Calu3 (cell line): ENCODE results near the gene HS6ST3. TPM values are rescaled to one million over a fixed set of nuclear protein-coding genes. Genes with fewer than 3 reads are reported as not detected.

Experiments used
- BruUV-seq: library from RNA; stranded (reverse); fragments of 400-500 nt; replicated peaks from 2 replicates; lab custom pipeline; 2021; lab: Mats Ljungman, UMichigan
- CTCF ChIA-PET: fragments of 300-600 bp; sonication (Branson Sonifier 250); formaldehyde crosslinking; loops from one replicate; lab custom pipeline; 2022; ENCODE audit warnings: antibody characterized with exemption; lab: Charles Lee
- DNase-seq: peaks from one replicate; pipeline ENCODE4 v3.0.0; 2022
- H3K27ac Mint-ChIP-seq: one replicate; pipeline ENCODE4 v1.8.0; 2022; ENCODE audit warnings: mixed read lengths; ENCODE audit not compliant: unreplicated experiment
- H3K27me3 Mint-ChIP-seq: one replicate; pipeline ENCODE4 v1.8.0; 2022; ENCODE audit warnings: mixed read lengths; ENCODE audit not compliant: unreplicated experiment
- H3K36me3 Mint-ChIP-seq: one replicate; pipeline ENCODE4 v1.8.0; 2022; ENCODE audit warnings: mild to moderate bottlenecking, moderate library complexity, mixed read lengths; ENCODE audit not compliant: insufficient read depth, unreplicated experiment
- H3K4me1 Mint-ChIP-seq: one replicate; pipeline ENCODE4 v1.8.0; 2022; ENCODE audit warnings: mild to moderate bottlenecking, low read depth, mixed read lengths; ENCODE audit not compliant: unreplicated experiment
- H3K4me3 Mint-ChIP-seq: one replicate; pipeline ENCODE4 v1.8.0; 2022; ENCODE audit warnings: mild to moderate bottlenecking, low read depth, moderate library complexity, mixed read lengths; ENCODE audit not compliant: unreplicated experiment
- H3K9me3 Mint-ChIP-seq: one replicate; pipeline ENCODE4 v1.8.0; 2022; ENCODE audit warnings: low read depth, mixed read lengths; ENCODE audit not compliant: unreplicated experiment
- CTCF ChIP-seq: fragments of 200-600 bp; IDR thresholded peaks from one replicate; pipeline ENCODE4 v1.8.0; 2022; ENCODE audit warnings: antibody characterized with exemption; ENCODE audit not compliant: unreplicated experiment
- intact Hi-C: fragments of 100-400 bp; cut with micrococcal nuclease; formaldehyde crosslinking; loops from one replicate; pipeline ENCODE4 v1.10.0; 2022; ENCODE audit not compliant: unreplicated experiment
- total RNA-seq: library from RNA; stranded (reverse); gene quantifications from 2 replicates; pipeline ENCODE4 v1.2.3, GENCODE V29; 2022

HS6ST3 gene
- total RNA-seq, 1 experiment from 2014 or later = not detected

DNA sequence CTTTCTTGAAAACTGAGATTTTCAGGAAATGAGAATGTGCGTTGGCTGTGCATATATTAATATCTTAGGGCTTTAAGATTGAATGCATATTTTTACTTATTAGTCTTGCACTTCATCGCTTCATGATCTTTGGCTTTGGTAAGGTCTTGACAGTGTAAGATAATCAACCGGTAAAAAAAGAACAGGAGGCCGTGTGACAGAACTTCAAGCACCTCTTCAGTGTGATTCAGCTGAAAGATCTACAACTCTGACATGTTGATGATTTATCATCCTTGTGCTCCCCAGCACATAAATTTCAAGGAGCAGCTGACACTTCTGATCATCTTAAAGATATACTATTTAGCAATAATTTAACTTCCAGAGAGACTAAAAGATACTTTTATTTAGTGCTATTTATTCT, 195.1 kb downstream of the HS6ST3 start:
- BruUV-seq = no TSS peak
- no peak overlapping the region for H3K27ac Mint-ChIP-seq
- no peak for TF ChIP-seq CTCF
- CTCF ChIA-PET = no interaction called here
- intact Hi-C loops = no loop called here
- no peaks in the 10 kb centered on the region for H3K9me3 Mint-ChIP-seq
- peaks cover 14% of the 10 kb centered on the region for H3K27me3 Mint-ChIP-seq
- no peak overlapping the region for H3K4me3 Mint-ChIP-seq
- H3K4me1 Mint-ChIP-seq = no peaks in the 10 kb centered on the region
- no peaks in the 10 kb centered on the region for H3K36me3 Mint-ChIP-seq
- DNase-seq = no peak

GRCh38 chr13:96285729-96286128, 195.8 kb downstream of the HS6ST3 start:
- H3K36me3 Mint-ChIP-seq = no peaks in the 10 kb centered on the region
- CTCF ChIA-PET = no interaction called here
- no TSS peak for BruUV-seq
- H3K27ac Mint-ChIP-seq = no peak overlapping the region
- no peaks in the 10 kb centered on the region for H3K4me1 Mint-ChIP-seq
- DNase-seq = no peak
- no peaks in the 10 kb centered on the region for H3K9me3 Mint-ChIP-seq
- H3K27me3 Mint-ChIP-seq = peaks cover 14% of the 10 kb centered on the region
- intact Hi-C loops = no loop called here
- no peak for TF ChIP-seq CTCF
- H3K4me3 Mint-ChIP-seq = no peak overlapping the region

DNA sequence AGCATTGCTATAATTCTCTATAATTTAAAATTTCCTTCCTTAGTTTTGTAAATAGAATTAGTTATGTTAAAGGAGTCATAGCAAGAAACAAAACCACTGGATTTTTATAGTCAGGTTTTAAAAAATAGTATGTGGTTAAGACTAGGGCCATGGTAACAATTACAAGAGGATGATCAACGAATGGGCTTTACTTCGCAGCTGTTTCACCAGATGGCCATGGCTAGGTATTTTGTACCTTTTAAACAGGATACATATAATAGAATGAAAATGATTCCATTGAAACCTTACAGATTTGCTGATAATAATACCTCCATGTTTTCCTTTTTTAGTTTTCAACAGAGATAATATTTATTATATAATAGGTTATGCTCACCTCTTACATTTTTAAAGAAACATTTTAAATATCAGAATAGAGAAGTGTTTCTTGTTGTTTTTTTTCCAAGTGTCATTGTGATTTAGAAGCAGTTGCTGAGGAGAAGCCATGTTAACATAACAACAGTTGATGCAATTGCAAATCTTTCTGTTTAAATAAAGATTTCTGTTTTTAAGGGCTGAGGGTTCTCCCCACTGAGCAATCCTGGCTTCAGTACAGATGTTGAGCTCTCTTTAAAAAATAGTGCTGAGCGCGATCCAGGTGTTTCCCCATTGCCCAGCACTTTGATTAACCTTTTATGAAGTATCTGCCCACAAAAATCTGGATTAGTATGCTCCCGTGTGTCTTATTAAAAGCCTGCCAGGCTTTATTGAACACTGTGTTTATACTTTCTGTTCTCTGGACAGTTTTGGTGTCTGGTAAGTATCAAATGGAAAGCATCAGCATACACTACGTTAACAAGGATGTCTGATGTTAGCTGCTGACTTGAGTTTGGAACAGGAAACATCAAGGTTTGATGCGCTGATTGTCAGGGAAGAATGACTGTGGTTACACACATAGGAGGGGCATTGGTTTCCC, 205.3 kb downstream of the HS6ST3 start:
- H3K27me3 Mint-ChIP-seq = no peaks in the 10 kb centered on the region
- H3K27ac Mint-ChIP-seq = no peak overlapping the region
- H3K36me3 Mint-ChIP-seq = no peaks in the 10 kb centered on the region
- H3K4me3 Mint-ChIP-seq = no peak overlapping the region
- no peak for DNase-seq
- no peaks in the 10 kb centered on the region for H3K4me1 Mint-ChIP-seq
- no TSS peak for BruUV-seq
- CTCF ChIA-PET = no interaction called here
- TF ChIP-seq CTCF = no peak
- peaks cover 2% of the 10 kb centered on the region for H3K9me3 Mint-ChIP-seq
- intact Hi-C loops = no loop called here

- Mint-ChIP-seq H3K4me3 (no peak overlapping the region), H3K27me3 (no peaks in the 10 kb centered on the region), H3K4me1 (no peaks in the 10 kb centered on the region), H3K27ac (no peak overlapping the region), H3K9me3 (peaks cover 2% of the 10 kb centered on the region), H3K36me3 (no peaks in the 10 kb centered on the region)
- CTCF ChIA-PET = no interaction called here
- BruUV-seq = no TSS peak
- DNase-seq = no peak
- intact Hi-C loops = no loop called here
- TF ChIP-seq CTCF = no peak
These were observed 207.5 kb downstream of the HS6ST3 start for GRCh38 chr13:96297360-96297759.
